Activated B cell treated with CpG ODN at 0.5 μM for 24 hours (primary cell): Measurements from ENCODE around the gene SUPT20H. TPM values are rescaled to one million over a fixed set of nuclear protein-coding genes. Genes with fewer than 3 reads are reported as not detected.

Experiments used
- ATAC-seq: fragments of 200-7000 bp; cut with Tn5 transposase; one replicate; pipeline ENCODE4 v1.10.0; 2021; ENCODE audit warnings: low read depth, mild to moderate bottlenecking, moderate library complexity
- CTCF ChIA-PET: fragments of 350-600 bp; sonication (Branson Sonifier 250); formaldehyde crosslinking; loops from one replicate; lab custom pipeline; 2021; ENCODE audit warnings: antibody characterized with exemption; lab: Charles Lee
- POLR2A ChIA-PET: fragments of 350-600 bp; sonication (Branson Sonifier 250); formaldehyde crosslinking; loops from one replicate; lab custom pipeline; 2021; ENCODE audit warnings: antibody characterized with exemption; lab: Charles Lee
- DNase-seq: peaks from one replicate; pipeline ENCODE4 v3.0.0; 2022
- H3K27ac Mint-ChIP-seq: one replicate; pipeline ENCODE4 v1.8.0; 2020; ENCODE audit warnings: mixed read lengths
- H3K27me3 Mint-ChIP-seq: one replicate; pipeline ENCODE4 v1.8.0; 2021; ENCODE audit warnings: mixed read lengths
- H3K36me3 Mint-ChIP-seq: one replicate; pipeline ENCODE4 v1.8.0; 2021; ENCODE audit warnings: low read depth, mixed read lengths
- H3K4me1 Mint-ChIP-seq: one replicate; pipeline ENCODE4 v1.8.0; 2021; ENCODE audit warnings: mixed read lengths
- H3K4me3 Mint-ChIP-seq: one replicate; pipeline ENCODE4 v1.8.0; 2020; ENCODE audit warnings: mild to moderate bottlenecking, mixed read lengths
- H3K9me3 Mint-ChIP-seq: one replicate; pipeline ENCODE4 v1.8.0; 2020; ENCODE audit warnings: mixed read lengths
- intact Hi-C: fragments of 100-400 bp; cut with micrococcal nuclease; formaldehyde crosslinking; loops from one replicate; pipeline ENCODE4 v1.15.1; 2024
- total RNA-seq: library from RNA; stranded (reverse); gene quantifications from 2 replicates; pipeline ENCODE4 v1.2.3, GENCODE V29; 2022
- TF ChIP-seq, protein P1 (sequence below): fragments of 200-600 bp; IDR thresholded peaks from one replicate; pipeline ENCODE4 v1.8.0; 2022; ENCODE audit warnings: antibody characterized with exemption, mild to moderate bottlenecking

Gene SUPT20H
- total RNA-seq, 1 donor from 2014 or later = 66.6 TPM

DNA sequence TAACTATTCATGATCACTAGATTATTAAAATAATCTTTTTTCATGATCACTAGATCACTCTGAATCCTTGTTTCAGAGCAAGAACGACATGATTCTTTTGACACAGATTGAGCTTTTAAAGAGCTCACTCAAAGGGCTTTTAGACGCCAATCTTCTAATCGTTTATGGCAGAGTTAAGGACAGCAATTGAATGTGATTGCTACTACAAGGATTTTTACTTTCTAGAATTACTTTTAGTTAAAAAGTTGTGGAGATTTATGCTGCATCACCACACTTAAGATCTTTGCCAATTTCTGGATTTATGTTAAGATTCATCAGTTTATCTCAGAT is 57.6 kb downstream of the SUPT20H start:
- DNase-seq (no peak), ATAC-seq (no peak)
- ChIA-PET CTCF (no interaction called here), POLR2A (no interaction called here)
- intact Hi-C loops = no loop called here
- Mint-ChIP-seq H3K36me3 (peaks cover 51% of the 10 kb centered on the region), H3K27ac (peak overlapping the region; percentile 100), H3K9me3 (no peaks in the 10 kb centered on the region), H3K27me3 (no peaks in the 10 kb centered on the region), H3K4me1 (peaks cover 31% of the 10 kb centered on the region), H3K4me3 (peak overlapping the region; percentile 99)
- TF ChIP-seq, protein P1, sequence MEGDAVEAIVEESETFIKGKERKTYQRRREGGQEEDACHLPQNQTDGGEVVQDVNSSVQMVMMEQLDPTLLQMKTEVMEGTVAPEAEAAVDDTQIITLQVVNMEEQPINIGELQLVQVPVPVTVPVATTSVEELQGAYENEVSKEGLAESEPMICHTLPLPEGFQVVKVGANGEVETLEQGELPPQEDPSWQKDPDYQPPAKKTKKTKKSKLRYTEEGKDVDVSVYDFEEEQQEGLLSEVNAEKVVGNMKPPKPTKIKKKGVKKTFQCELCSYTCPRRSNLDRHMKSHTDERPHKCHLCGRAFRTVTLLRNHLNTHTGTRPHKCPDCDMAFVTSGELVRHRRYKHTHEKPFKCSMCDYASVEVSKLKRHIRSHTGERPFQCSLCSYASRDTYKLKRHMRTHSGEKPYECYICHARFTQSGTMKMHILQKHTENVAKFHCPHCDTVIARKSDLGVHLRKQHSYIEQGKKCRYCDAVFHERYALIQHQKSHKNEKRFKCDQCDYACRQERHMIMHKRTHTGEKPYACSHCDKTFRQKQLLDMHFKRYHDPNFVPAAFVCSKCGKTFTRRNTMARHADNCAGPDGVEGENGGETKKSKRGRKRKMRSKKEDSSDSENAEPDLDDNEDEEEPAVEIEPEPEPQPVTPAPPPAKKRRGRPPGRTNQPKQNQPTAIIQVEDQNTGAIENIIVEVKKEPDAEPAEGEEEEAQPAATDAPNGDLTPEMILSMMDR = no peak

- Mint-ChIP-seq H3K27ac (peak within 1 kb of the TSS; percentile 100), H3K36me3 (peaks cover 44% of the 10 kb centered on the region), H3K4me3 (peak within 1 kb of the TSS; percentile 99), H3K27me3 (no peaks in the 10 kb centered on the region), H3K9me3 (no peaks in the 10 kb centered on the region), H3K4me1 (peaks cover 35% of the 10 kb centered on the region)
- intact Hi-C loops = loop anchor here (1.0 to 5.0 kb wide), 2 partner anchors 577 to 654 kb away; no protein-coding TSS in a partner anchor
- POLR2A ChIA-PET = interaction anchor here (1.0 to 4.0 kb wide), 11 partner anchors 8 to 1350 kb away, joined by 3 to 25 read pairs (median 7); partner anchors contain the start of genes SUPT20H and UFM1
- TF ChIP-seq, protein P1 = peak; percentile 53
- DNase-seq = peak; percentile 96
- CTCF ChIA-PET = interaction anchor here (0.6 kb wide), 1 partner anchor 19 kb away, joined by 4 read pairs; no protein-coding TSS in a partner anchor
- peak; percentile 72 for ATAC-seq
Observed at GRCh38 chr13:36999054-36999714, 60.3 kb downstream of the SUPT20H start, which contains the start of gene ALG5. ALG5 (minus strand) TSS chr13:36999340; CDS start chr13:36999300, 40 bp downstream.

GRCh38 chr13:36998624-36999041 is 60.9 kb downstream of the SUPT20H start:
- ATAC-seq (no peak), DNase-seq (peak; percentile 23)
- Mint-ChIP-seq H3K36me3 (peaks cover 46% of the 10 kb centered on the region), H3K4me3 (peak overlapping the region; percentile 99), H3K4me1 (peaks cover 35% of the 10 kb centered on the region), H3K9me3 (no peaks in the 10 kb centered on the region), H3K27me3 (no peaks in the 10 kb centered on the region), H3K27ac (peak overlapping the region; percentile 100)
- CTCF ChIA-PET = interaction anchor here (0.6 kb wide), 1 partner anchor 19 kb away, joined by 4 read pairs; no protein-coding TSS in a partner anchor
- POLR2A ChIA-PET = interaction anchor here (1.0 to 4.0 kb wide), 5 partner anchors 7 to 61 kb away, joined by 3 to 25 read pairs (median 11); partner anchors contain the start of gene SUPT20H
- intact Hi-C loops = loop anchor here (1.0 to 5.0 kb wide), 2 partner anchors 576 to 653 kb away; no protein-coding TSS in a partner anchor
- TF ChIP-seq, protein P1 = no peak

DNA sequence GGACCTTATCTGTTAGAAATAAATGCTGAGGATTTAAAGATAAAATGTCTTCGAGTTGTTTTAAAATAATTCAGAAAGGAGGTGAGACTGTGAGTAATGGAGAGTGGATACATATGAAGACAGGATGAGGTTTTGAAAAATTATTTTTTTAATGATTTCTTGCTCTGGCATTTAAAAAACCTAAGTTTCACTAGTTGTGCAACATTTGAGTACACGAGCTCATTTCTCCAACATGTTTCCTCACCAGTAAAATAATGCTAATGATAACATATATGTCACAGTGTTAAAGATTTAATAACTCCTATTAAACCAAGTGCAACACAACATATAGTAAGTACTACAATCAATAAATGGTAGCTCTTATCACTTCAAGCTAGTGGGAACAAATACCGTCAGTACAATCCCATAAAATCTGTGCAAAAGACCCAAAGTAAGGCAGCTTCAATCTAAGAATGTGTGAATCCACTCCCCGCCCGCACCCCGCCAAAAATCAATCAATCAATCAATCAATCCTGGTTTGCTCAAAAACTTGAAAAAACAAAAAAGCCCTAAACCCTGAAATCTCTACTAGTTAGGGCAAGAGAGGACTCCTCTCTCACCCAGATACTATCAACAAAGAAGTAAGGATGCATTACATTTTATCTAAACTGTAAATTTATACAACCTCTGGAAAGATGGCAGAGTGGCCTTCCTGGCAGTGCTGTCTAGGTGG is 61.6 kb downstream of the SUPT20H start:
- TF ChIP-seq, protein P1 = no peak
- no peak for DNase-seq
- no peak for ATAC-seq
- Mint-ChIP-seq H3K27me3 (no peaks in the 10 kb centered on the region), H3K27ac (peak overlapping the region; percentile 100), H3K36me3 (peaks cover 48% of the 10 kb centered on the region), H3K9me3 (no peaks in the 10 kb centered on the region), H3K4me3 (peak overlapping the region; percentile 99), H3K4me1 (peaks cover 35% of the 10 kb centered on the region)
- ChIA-PET CTCF (no interaction called here), POLR2A (interaction anchor here (1.0 to 4.0 kb wide), 3 partner anchors 8 to 61 kb away, joined by 4 to 25 read pairs (median 11); partner anchors contain the start of gene SUPT20H)
- intact Hi-C loops = loop anchor here (5.0 kb wide), 1 partner anchor 576 kb away; no protein-coding TSS in a partner anchor
